Stimulated activated CD8-positive, alpha-beta memory T cell treated with anti-CD3 and anti-CD28 coated beads, Interleukin-15, amount 100 ng/mL, for 4 hours (primary cell): Measurements from ENCODE around the gene FAM72D.
"Not testable (repeated sequence)": the region's sequence is repeated elsewhere in the genome, so short reads cannot be mapped to it uniquely, and the experiment has no call there.

Experiments
- DNase-seq, 2 donors: peaks; one replicate each; pipeline ENCODE4 v3.0.0-alpha.2; 2020; ENCODE audit warnings: low read depth in 2 of 2

The FAM72D gene

GRCh38 chr1:145082483-145083255 lies 13.1 kb upstream of the FAM72D start:
- not testable (repeated sequence) for DNase-seq

- DNase-seq: not testable (repeated sequence)
These were observed 2.1 kb upstream of the FAM72D start for GRCh38 chr1:145093517-145094149.

- not testable (repeated sequence) for DNase-seq
These were observed 1.0 kb upstream of the FAM72D start for GRCh38 chr1:145094655-145095211.

- not testable (repeated sequence) for DNase-seq
These were observed 6.0 kb downstream of the FAM72D start for GRCh38 chr1:145101725-145102124.

GRCh38 chr1:145103294-145103693 lies 7.5 kb downstream of the FAM72D start:
- DNase-seq: not testable (repeated sequence)

GRCh38 chr1:145111674-145112073 lies 15.9 kb downstream of the FAM72D start:
- not testable (repeated sequence) for DNase-seq

- not testable (repeated sequence) for DNase-seq
These were observed 16.9 kb downstream of the FAM72D start for GRCh38 chr1:145112703-145113102.

- DNase-seq: not testable (repeated sequence)
These were observed 18.8 kb downstream of the FAM72D start for GRCh38 chr1:145114560-145115057.

- DNase-seq: not testable (repeated sequence)
These were observed 20.1 kb downstream of the FAM72D start for GRCh38 chr1:145115587-145116493.

- DNase-seq: not testable (repeated sequence)
These were observed 24.1 kb downstream of the FAM72D start for GRCh38 chr1:145119842-145120241.

- DNase-seq: not testable (repeated sequence)
These were observed 26.7 kb downstream of the FAM72D start for GRCh38 chr1:145122344-145123061.

- DNase-seq: not testable (repeated sequence)
These were observed 27.3 kb downstream of the FAM72D start for GRCh38 chr1:145123062-145123395.

- not testable (repeated sequence) for DNase-seq
These were observed 28.3 kb downstream of the FAM72D start for GRCh38 chr1:145123992-145124641.

- DNase-seq: not testable (repeated sequence)
These were observed 29.3 kb downstream of the FAM72D start for GRCh38 chr1:145125112-145125511.

GRCh38 chr1:145127144-145127543 lies 31.4 kb downstream of the FAM72D start:
- not testable (repeated sequence) for DNase-seq

GRCh38 chr1:145128697-145129469 lies 33.1 kb downstream of the FAM72D start:
- DNase-seq: not testable (repeated sequence)

GRCh38 chr1:145134476-145134875 lies 38.7 kb downstream of the FAM72D start:
- DNase-seq: not testable (repeated sequence)

GRCh38 chr1:145140549-145140948 lies 44.8 kb downstream of the FAM72D start:
- DNase-seq: not testable (repeated sequence)

- not testable (repeated sequence) for DNase-seq
These were observed 48.6 kb downstream of the FAM72D start for GRCh38 chr1:145144264-145144913.
